ENCODE measurements around the gene UBE2L5. TPM values are rescaled to one million over a fixed set of nuclear protein-coding genes. Genes with fewer than 3 reads are reported as not detected.

Gene UBE2L5
- total and polyA plus RNA-seq, 3 donors from 2014 or later: 33.4 to 108 (median 36.4) TPM

GRCh38 chr13:30388406-30389283, 33.6 kb upstream of the UBE2L5 start:
- DNase-seq: no peak
- H3K36me3 ChIP-seq (ENCODE audit: low read depth, missing control alignments): no peaks in the 10 kb centered on the region
- intact Hi-C loops (cut with DNase I; ENCODE audit: low total_unique reads): no loop called here
- no peak overlapping the region for H3K4me3 ChIP-seq
- H3K9me3 ChIP-seq: no peaks in the 10 kb centered on the region
- TF ChIP-seq POLR2A (IDR thresholded peaks at IDR 0.05) (no peak), CTCF (IDR thresholded peaks at IDR 0.05) (no peak)
- 71 to 74% methylated on average over 15 of the region's 15 CpGs for WGBS, 2 donors
- no peaks in the 10 kb centered on the region for H3K4me1 ChIP-seq
- no peak overlapping the region for H3K27ac ChIP-seq
- no peaks in the 10 kb centered on the region for H3K27me3 ChIP-seq

- no peaks in the 10 kb centered on the region for H3K9me3 ChIP-seq
- no peak overlapping the region for H3K27ac ChIP-seq
- no peaks in the 10 kb centered on the region for H3K27me3 ChIP-seq
- H3K4me1 ChIP-seq: no peaks in the 10 kb centered on the region
- WGBS, 2 donors: 86 to 92% methylated on average over 7 to 9 of the region's 9 CpGs
- H3K36me3 ChIP-seq (ENCODE audit: low read depth, missing control alignments): no peaks in the 10 kb centered on the region
- H3K4me3 ChIP-seq: no peak overlapping the region
- TF ChIP-seq CTCF (IDR thresholded peaks at IDR 0.05) (no peak), POLR2A (IDR thresholded peaks at IDR 0.05) (no peak)
- DNase-seq: no peak
- intact Hi-C loops (cut with DNase I; ENCODE audit: low total_unique reads): no loop called here
Observed at GRCh38 chr13:30391956-30392680, 30.2 kb upstream of the UBE2L5 start.

GRCh38 chr13:30392681-30393045, 29.6 kb upstream of the UBE2L5 start:
- Histone ChIP-seq H3K36me3 (ENCODE audit: low read depth, missing control alignments) (no peaks in the 10 kb centered on the region), H3K27ac (no peak overlapping the region), H3K4me3 (no peak overlapping the region), H3K9me3 (no peaks in the 10 kb centered on the region), H3K4me1 (no peaks in the 10 kb centered on the region), H3K27me3 (no peaks in the 10 kb centered on the region)
- TF ChIP-seq POLR2A (IDR thresholded peaks at IDR 0.05) (no peak), CTCF (IDR thresholded peaks at IDR 0.05) (no peak)
- 56 to 63% methylated on average over 5 of the region's 5 CpGs for WGBS, 2 donors
- DNase-seq: no peak
- intact Hi-C loops (cut with DNase I; ENCODE audit: low total_unique reads): no loop called here

GRCh38 chr13:30394751-30395191, 27.5 kb upstream of the UBE2L5 start:
- no peak for DNase-seq

More at GRCh38 chr13:30394751-30395191, 27.5 kb upstream of the UBE2L5 start:
- Histone ChIP-seq H3K9me3 (no peaks in the 10 kb centered on the region), H3K27me3 (no peaks in the 10 kb centered on the region), H3K36me3 (ENCODE audit: low read depth, missing control alignments) (no peaks in the 10 kb centered on the region), H3K27ac (peak overlapping the region; percentile 81 to 90), H3K4me1 (no peaks in the 10 kb centered on the region), H3K4me3 (peak overlapping the region; percentile 51 to 63)
- intact Hi-C loops (cut with DNase I; ENCODE audit: low total_unique reads): no loop called here
- TF ChIP-seq CTCF (IDR thresholded peaks at IDR 0.05) (no peak), POLR2A (IDR thresholded peaks at IDR 0.05) (no peak)
- WGBS, 2 donors: 3 to 5% methylated on average over 7 of the region's 7 CpGs

All from testis (tissue), 3 donors.